HG02885 (cell line): ENCODE measurements around the gene ZNF860.
"Not testable (repeated sequence)": the region's sequence is repeated elsewhere in the genome, so short reads cannot be mapped to it uniquely, and the experiment has no call there.

ENCODE experiments used
- ATAC-seq: cut with Tn5 transposase; IDR thresholded peaks from one replicate; pipeline ENCODE4 v1.9.1; 2021; ENCODE audit warnings: mild to moderate bottlenecking; ENCODE audit not compliant: unreplicated experiment, poor library complexity

The ZNF860 gene

GRCh38 chr3:31992995-31993394 lies 11.4 kb downstream of the ZNF860 start:
- not testable (repeated sequence) for ATAC-seq

DNA sequence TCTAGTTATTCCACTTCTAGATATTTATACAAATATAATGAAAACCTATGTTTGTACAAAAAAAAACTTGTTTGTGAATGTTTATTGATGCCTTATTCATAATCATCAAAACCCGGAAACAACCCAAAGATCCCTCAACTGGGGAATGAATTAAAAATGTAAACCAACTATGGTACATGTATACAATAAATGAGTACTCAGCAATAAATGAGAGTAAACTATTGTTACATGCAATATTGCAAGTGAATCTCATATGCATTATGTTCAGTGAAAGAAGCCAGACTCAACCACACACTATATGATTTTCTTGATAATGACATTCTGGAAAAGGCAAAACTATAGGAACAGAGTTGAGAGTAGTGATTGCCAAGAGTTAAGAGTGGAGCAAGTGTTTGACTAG lies 12.3 kb downstream of the ZNF860 start:
- ATAC-seq, result no peak

- ATAC-seq, result not testable (repeated sequence)
Observed at GRCh38 chr3:31995026-31995425, 13.5 kb downstream of the ZNF860 start.

GRCh38 chr3:31996195-31996594 lies 14.6 kb downstream of the ZNF860 start:
- peak; percentile 79 for ATAC-seq

GRCh38 chr3:31997500-31997899 lies 15.9 kb downstream of the ZNF860 start:
- ATAC-seq, result no peak

GRCh38 chr3:31999907-32000439 lies 18.4 kb downstream of the ZNF860 start:
- ATAC-seq, result peak; percentile 66

DNA sequence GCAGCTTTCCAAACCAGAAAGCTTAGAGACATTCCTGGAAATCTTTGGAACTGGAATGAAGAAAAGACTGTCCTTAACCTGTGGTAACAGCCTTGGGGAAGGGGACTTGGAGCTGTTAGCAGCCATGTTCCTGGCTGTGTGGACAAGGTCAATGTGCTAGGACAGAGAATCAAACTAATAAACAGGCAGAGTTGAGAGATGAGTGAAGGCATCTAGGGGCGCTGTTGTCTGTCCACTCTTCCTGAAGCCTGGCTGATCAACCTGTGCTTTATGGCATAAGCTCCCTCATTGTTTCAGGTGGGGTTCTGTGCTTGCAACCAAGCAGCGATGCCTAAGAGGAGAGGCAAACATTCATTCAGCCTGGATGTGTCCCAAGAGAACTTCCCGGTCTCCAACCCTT lies 19.3 kb downstream of the ZNF860 start:
- no peak for ATAC-seq

DNA sequence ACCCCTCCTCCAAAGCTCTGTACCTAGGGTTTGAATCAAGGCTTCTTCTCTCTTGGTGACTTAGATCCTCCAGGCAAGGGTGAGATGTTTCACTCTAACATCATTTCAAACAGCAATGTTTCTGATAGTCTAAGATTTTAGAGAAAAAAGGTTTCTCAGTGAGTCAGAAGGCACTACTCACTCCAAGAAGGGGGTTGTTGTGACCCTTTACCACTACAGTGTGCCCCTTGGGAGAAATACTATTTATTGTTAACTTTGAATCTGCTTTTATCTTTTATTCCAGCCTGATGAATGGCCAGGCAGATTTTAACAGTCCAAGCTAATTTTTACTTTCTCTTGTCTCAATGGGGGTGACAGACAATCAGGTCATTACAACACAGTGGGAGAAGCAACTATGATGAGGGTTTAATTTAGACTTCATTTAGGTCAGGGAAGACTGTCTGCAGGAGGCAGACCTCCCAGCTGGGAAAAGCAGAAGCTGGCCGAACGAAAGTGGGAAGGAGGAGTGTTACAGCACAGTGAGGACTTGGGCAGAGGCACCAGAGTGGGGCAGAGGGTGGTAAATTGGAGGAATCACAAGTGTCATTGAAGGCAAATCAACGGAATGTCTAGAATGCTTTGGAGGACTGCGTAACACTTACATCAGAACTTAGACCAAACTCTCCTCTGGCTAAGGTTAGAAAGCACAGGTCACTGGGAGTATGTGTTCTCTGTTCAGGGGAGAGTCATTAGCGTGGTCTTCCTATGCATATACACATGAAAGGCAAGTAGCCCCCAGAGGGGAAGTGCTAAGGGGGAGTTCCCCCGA lies 21.2 kb downstream of the ZNF860 start:
- ATAC-seq, result no peak

DNA sequence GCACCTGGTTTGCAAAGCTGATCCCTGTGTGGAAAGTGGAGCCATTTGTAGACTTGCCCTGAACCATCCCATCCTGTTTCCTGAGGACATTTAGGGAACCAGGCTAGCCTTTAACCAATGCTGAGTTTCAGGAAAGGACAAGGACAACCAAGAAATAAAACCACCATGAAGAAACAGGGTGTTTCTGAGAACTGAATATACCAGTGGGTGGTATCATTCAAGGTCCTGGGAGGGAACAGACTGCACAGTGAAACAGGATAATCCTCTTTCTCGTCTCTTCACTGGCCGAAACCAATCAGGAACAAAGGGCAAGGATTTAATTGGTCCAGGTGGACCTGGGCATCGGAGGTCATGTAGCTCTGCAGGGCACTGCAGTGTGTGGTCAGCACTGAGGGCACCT lies 21.8 kb downstream of the ZNF860 start:
- ATAC-seq, result no peak

- ATAC-seq, result no peak
Observed at GRCh38 chr3:32004113-32004765, 22.7 kb downstream of the ZNF860 start.

DNA sequence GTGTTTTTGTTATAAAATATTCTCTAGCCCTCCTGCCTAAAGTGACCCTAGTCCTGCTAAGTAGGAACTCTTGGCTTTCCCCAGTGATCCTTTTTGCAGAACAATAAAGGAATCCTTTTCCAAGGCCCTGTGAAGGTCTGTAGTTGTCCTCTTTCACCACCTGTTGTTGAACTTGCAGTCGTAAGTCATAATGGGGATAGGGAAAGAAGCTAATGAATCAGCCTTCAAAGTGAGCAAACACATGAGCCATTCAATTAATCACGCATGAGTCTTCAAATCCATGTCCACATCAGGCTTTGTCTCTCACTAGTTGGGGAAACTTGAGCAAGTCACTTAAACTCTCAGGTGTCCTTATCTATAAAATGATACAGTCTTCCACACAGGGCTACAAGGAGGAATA lies 27.6 kb downstream of the ZNF860 start:
- no peak for ATAC-seq

DNA sequence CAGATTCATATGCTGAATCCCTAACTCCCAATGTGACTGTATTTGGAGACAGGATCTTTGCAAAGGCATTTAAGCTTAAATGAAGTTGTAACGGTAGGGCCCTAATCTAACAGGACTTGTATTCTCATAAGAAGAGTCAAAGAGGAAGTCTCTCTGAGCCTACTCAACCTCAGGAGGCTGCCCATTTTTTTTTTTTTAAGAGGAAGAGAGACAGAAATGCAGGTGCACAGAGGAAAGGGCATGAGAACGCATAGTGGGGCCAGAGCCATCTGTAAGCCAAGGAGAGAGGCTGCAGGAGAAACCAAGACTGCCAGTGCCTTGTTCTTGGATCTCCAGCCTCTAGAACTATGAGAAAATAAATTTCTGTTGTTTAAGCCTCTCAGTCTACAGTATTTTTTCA lies 28.4 kb downstream of the ZNF860 start:
- no peak for ATAC-seq

GRCh38 chr3:32010699-32011098 lies 29.1 kb downstream of the ZNF860 start:
- not testable (repeated sequence) for ATAC-seq

DNA sequence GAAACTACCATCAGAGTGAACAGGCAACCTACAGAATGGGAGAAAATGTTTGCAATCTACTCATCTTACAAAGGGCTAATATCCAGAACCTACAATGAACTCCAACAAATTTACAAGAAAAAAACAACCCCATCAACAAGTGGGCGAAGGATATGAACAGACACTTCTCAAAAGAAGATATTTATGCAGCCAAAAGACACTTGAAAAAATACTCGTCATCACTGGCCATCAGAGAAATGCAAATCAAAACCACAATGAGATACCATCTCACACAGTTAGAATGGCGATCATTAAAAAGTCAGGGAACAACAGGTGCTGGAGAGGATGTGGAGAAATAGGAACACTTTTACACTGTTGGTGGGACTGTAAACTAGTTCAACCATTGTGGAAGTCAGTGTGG lies 34.1 kb downstream of the ZNF860 start:
- not testable (repeated sequence) for ATAC-seq

GRCh38 chr3:32017286-32017685 lies 35.7 kb downstream of the ZNF860 start:
- ATAC-seq, result no peak

- ATAC-seq, result peak; percentile 78
Observed at GRCh38 chr3:32018757-32019564, 37.4 kb downstream of the ZNF860 start.

DNA sequence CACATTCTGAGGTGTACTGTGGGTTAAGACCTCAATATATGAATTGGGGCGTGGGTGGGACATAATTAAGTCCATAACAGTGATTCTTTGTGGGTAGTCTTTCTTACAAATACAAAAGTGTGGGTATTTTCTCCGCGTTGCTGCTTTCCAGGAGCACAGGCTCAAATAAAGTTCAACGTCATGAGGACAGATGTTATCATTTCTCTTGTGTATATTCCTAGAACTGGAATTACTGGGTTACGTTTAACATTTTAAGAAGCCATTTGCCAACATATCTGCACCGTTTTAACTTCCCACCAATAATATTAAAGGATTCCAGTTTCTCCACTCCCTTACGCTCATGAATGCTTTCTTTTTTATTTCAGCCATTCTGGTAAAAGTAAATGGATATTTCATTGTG lies 39.6 kb downstream of the ZNF860 start:
- ATAC-seq, result no peak

GRCh38 chr3:32021748-32022147 lies 40.2 kb downstream of the ZNF860 start:
- no peak for ATAC-seq

GRCh38 chr3:32022947-32023346 lies 41.4 kb downstream of the ZNF860 start:
- no peak for ATAC-seq

- no peak for ATAC-seq
Observed at GRCh38 chr3:32026593-32026992, 45.0 kb downstream of the ZNF860 start.

DNA sequence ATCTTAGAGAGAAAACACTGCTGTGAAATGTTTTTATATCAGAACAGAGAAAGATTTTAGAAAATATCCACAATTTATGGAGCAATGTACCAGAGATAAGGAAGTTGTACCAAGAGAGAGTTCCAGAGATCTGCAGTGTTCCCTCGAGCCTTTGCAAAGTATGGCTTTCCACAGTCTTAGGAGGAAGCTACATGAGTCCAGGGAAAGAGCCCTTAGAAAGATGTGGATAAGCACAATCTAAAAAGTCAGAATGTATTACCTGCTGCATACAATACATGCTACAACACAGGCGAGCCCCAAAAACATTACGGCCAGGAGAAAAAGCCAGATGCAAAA lies 56.4 kb downstream of the ZNF860 start:
- ATAC-seq, result no peak
